Coronary artery (tissue), 2 donors: Measurements from ENCODE around the gene SIT1.

ENCODE experiments used
- DNase-seq: peaks from one replicate; pipeline ENCODE4 v3.0.0-alpha.2; 2017; ENCODE audit warnings: low spot score
- H3K27ac ChIP-seq, 2 donors: fragments of 200-600 bp; sonication (generic); one replicate each; pipeline ENCODE4 v1.5.1; 2016 to 2019
- H3K4me3 ChIP-seq: fragments of 200-600 bp; sonication (generic); 2 replicates; pipeline ENCODE4 v1.5.1; 2016; ENCODE audit warnings: mild to moderate bottlenecking, moderate library complexity
- CTCF ChIP-seq: fragments of 200-600 bp; sonication (generic); IDR thresholded peaks from one replicate; pipeline ENCODE4 v1.5.1; 2019; ENCODE audit warnings: antibody characterized with exemption

SIT1 gene

GRCh38 chr9:35650341-35651158 lies at the start of gene SIT1:
Gene SIT1 (minus strand): TSS chr9:35650931. CDS start chr9:35650853, 78 bp downstream.
- TF ChIP-seq CTCF, result no peak
- Histone ChIP-seq H3K27ac (peak within 1 kb of the TSS; percentile 5 to 77), H3K4me3 (peak within 1 kb of the TSS; percentile 42)
- DNase-seq, result no peak

DNA sequence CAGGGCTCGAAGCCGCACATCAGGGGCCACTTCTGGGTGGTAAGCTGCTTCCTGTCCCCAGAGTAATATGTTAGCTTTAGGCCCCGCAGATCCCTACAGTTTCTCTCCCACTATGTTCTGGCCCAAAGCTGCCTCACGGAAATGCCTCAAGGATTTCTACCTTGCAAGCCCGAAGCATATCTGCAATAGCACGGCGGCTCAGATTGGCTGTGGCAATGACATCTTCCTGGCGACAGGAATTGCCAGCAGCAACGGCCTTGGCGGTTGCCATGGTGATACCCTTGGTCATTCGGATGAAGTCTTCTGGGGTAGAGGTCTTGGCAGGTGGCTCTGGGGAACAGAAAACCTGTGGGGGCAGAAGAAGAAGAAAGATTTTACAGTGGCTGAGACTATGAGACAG lies 49.3 kb upstream of the SIT1 start:
- Histone ChIP-seq H3K4me3 (no peak overlapping the region), H3K27ac (peak overlapping the region; percentile 96)
- DNase-seq, result no peak
- no peak for TF ChIP-seq CTCF

- no peak for TF ChIP-seq CTCF
- DNase-seq, result no peak
- Histone ChIP-seq H3K4me3 (no peak overlapping the region), H3K27ac (peak overlapping the region; percentile 96)
Observed at GRCh38 chr9:35698231-35698630, 47.5 kb upstream of the SIT1 start.

GRCh38 chr9:35697486-35697885 lies 46.8 kb upstream of the SIT1 start:
- no peak overlapping the region for H3K4me3 ChIP-seq
- no peak for DNase-seq
- peak overlapping the region; percentile 96 for H3K27ac ChIP-seq
- no peak for TF ChIP-seq CTCF

DNA sequence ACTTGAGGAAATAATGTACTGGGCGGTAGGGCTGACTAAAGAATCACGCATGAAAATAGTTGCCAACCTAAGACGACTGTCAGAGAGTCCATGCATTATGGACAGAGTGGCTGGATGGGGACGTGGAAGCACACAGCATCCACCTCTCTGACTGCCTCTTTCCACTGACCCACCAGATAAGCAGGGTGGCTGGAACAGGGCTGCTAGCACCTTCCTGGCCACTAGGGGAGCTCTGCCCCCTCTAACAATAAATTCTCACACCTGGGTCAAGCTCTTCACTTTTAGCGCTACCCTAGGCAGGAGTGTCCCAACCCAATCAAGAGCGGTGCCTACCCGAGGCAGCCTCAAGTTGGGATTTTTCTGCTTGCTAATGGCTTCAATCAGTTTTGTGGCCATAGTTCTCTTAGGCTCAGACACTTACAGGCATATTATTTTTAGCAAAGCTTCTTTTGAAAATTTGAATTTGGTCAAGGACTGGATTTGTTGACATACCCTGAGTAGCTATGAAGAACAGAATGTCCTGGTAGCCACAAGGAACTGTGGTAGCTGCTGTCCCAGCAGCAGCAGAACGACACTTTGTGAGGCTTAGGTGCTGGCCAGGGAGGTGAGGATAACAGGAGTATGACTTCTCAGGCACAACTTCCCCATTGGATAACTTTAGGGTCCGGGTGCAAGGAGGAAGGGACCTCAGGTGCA lies 45.9 kb upstream of the SIT1 start:
- no peak for DNase-seq
- peak; percentile 82 for TF ChIP-seq CTCF
- Histone ChIP-seq H3K27ac (peak overlapping the region; percentile 96), H3K4me3 (peak overlapping the region; percentile 6)

DNA sequence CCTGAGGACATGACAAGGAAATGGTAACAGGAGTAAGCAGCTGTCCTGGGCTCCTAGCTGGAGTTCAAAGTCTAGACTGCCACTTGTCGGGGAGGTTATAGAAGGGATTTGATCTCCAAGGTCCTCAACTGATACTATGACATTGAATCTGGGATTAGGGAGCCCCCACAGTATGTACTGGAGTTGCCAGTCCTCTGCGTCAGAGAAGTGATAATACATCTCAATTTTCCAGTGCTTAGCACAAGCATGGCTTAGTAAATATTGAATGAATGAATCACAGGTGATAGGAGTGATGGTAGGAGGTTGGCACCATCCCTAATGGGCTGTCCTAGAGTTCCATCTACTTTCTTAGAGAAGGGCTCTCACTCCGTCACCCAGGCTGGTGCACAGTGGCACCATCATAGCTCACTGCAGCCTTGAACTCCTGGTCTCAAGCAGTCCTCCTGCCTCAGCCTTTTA lies 45.2 kb upstream of the SIT1 start:
- Histone ChIP-seq H3K27ac (peak overlapping the region; percentile 96), H3K4me3 (peak overlapping the region; percentile 6)
- no peak for DNase-seq
- TF ChIP-seq CTCF, result no peak
